ENCODE data around the gene DAGLA. TPM values are rescaled to one million over a fixed set of nuclear protein-coding genes. Genes with fewer than 3 reads are reported as not detected.

DAGLA gene
- total RNA-seq, 4 donors from 2014 or later, result 11.9 to 31.4 (median 17.0) TPM

DNA sequence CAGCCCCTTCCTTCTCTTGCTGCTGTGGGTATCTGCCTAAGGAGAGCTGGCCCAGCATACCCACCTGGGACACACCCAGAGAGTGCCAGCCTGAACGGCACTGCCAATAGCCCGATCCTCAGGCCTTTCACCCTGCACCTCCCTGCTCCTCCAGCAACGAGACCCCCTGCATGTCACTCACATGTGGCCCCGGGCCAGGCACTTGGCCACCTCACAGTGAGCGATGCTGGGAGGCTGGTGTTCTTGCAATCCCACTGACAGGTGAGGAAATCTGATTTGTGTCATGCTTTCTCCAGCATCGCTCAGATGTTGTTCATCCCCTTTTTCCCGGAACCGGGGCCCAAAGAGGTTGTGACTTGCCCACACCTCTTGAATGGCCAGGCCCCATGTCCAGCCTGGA is 20.5 kb downstream of the DAGLA start:
- no peak for DNase-seq
- 70 to 83% methylated on average over 2 to 8 of the region's 8 CpGs for WGBS, 2 donors (ENCODE audit: low coverage in 1 of 2)
- in situ Hi-C loops (cut with MboI; ENCODE audit: low pct_ligation_motif_present in 1 of 4, low pct_unique_long_range_greater_than_20kb in 1 of 4, low sequenced_read_pairs in 3 of 4), result no loop called here
- Histone ChIP-seq H3K4me1 (peaks cover 45 to 60% (median 57%) of the 10 kb centered on the region in 4 donors), H3K36me3 (no peaks in the 10 kb centered on the region), H3K9me3 (no peaks in the 10 kb centered on the region), H3K27ac (peak overlapping the region; percentile 80 to 97 (median 85)), H3K4me3 (no peak overlapping the region), H3K27me3 (no peaks in the 10 kb centered on the region)
- TF ChIP-seq POLR2A (IDR thresholded peaks at IDR 0.05) (no peak), POLR2AphosphoS5 (IDR thresholded peaks at IDR 0.05) (no peak), EP300 (IDR thresholded peaks at IDR 0.05; ENCODE audit: low read depth) (no peak)
- TF ChIP-seq, protein P1, sequence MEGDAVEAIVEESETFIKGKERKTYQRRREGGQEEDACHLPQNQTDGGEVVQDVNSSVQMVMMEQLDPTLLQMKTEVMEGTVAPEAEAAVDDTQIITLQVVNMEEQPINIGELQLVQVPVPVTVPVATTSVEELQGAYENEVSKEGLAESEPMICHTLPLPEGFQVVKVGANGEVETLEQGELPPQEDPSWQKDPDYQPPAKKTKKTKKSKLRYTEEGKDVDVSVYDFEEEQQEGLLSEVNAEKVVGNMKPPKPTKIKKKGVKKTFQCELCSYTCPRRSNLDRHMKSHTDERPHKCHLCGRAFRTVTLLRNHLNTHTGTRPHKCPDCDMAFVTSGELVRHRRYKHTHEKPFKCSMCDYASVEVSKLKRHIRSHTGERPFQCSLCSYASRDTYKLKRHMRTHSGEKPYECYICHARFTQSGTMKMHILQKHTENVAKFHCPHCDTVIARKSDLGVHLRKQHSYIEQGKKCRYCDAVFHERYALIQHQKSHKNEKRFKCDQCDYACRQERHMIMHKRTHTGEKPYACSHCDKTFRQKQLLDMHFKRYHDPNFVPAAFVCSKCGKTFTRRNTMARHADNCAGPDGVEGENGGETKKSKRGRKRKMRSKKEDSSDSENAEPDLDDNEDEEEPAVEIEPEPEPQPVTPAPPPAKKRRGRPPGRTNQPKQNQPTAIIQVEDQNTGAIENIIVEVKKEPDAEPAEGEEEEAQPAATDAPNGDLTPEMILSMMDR (IDR thresholded peaks at IDR 0.05), result no peak
- intact Hi-C loops (cut with DNase I; ENCODE audit: low total_unique reads), result no loop called here

DNA sequence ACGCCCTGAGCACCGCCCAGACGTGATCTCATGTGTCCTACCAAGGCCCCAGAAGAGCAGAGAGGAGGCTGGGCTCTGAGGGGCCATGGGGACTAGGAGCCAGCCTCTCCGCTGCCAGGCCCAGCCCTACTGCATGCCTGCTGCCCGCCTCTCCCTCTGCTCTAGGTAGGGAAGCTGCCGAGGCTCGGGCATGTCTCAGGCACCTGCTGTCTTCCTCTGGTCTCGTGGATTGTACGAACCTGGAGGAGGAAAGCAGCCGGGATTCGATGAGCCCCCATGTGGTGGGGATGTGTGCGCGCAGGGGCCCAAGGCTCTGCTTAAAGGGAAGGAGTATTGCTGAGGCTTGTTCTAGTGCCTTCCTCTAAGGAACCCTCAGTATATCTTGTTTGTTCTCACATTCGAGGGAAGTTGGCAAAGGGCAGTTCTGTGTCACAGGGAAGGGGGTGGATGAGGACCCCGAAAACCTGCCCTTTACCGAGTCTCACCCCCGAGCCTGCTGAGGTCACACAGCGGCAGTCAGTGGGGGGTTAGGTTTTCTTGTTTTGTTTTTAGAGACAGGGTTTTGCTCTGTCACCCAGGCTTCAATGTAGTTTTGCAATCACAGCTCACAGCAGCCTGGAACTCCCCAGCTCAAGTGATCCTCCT is 21.2 kb downstream of the DAGLA start:
- 41% methylated on average over 18 of the region's 18 CpGs; no CpG with 5 or more reads in 1 of the 2 donors for WGBS, 2 donors (ENCODE audit: low coverage in 1 of 2)
- no peaks in the 10 kb centered on the region for H3K27me3 ChIP-seq
- intact Hi-C loops (cut with DNase I; ENCODE audit: low total_unique reads) (no loop called here), in situ Hi-C loops (cut with MboI; ENCODE audit: low pct_ligation_motif_present in 1 of 4, low pct_unique_long_range_greater_than_20kb in 1 of 4, low sequenced_read_pairs in 3 of 4) (no loop called here)
- TF ChIP-seq, protein P1 (IDR thresholded peaks at IDR 0.05), result peak in 4 of 5 experiments; percentile 20 to 52 (median 36)
- TF ChIP-seq POLR2A (IDR thresholded peaks at IDR 0.05), result no peak
- H3K4me1 ChIP-seq, result peaks cover 39 to 55% (median 51%) of the 10 kb centered on the region in 4 donors
- H3K9me3 ChIP-seq, result no peaks in the 10 kb centered on the region
- H3K27ac ChIP-seq, result peak overlapping the region; percentile 80 to 97 (median 85)
- H3K4me3 ChIP-seq, result no peak overlapping the region
- no peaks in the 10 kb centered on the region for H3K36me3 ChIP-seq
- peak; percentile 48 for DNase-seq

DNA sequence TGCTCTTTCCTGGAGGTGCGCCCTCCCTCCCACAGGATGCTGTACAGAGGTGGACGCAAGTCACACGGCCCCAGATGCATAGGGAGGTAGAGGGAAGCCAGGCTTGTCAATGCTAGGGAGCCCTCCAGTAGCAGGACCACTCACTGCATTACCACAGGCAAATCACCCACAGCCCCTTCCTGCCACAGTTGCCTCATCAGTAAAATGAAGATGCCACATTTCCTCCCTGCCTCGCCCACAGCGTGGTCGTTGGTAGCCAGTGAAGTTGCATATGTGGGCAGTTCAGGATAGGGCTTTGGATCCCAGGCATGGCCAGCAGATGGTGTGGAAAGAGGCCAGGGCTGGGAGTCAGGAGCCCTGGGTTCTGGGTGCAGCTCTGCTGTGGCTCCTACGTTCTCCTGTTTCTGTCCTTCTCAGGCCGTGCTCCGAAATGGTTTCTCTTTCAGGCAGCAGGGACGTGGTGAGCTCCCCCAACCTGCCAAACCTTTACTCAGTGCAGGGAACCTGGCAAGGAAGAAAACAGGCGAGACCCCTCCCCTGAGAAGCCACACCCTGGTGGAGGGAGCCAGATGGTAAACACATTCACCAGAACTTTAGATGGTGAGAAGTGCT is 22.6 kb downstream of the DAGLA start:
- Histone ChIP-seq H3K9me3 (no peaks in the 10 kb centered on the region), H3K27ac (no peak overlapping the region), H3K4me1 (peaks cover 29 to 55% (median 49%) of the 10 kb centered on the region in 4 donors), H3K27me3 (no peaks in the 10 kb centered on the region), H3K4me3 (no peak overlapping the region), H3K36me3 (no peaks in the 10 kb centered on the region)
- TF ChIP-seq POLR2A (IDR thresholded peaks at IDR 0.05) (no peak), POLR2AphosphoS5 (IDR thresholded peaks at IDR 0.05) (no peak), EP300 (IDR thresholded peaks at IDR 0.05; ENCODE audit: low read depth) (no peak)
- TF ChIP-seq, protein P1 (IDR thresholded peaks at IDR 0.05), result no peak
- 65% methylated on average over 11 of the region's 11 CpGs; no CpG with 5 or more reads in 1 of the 2 donors for WGBS, 2 donors (ENCODE audit: low coverage in 1 of 2)
- DNase-seq, result no peak
- in situ Hi-C loops (cut with MboI; ENCODE audit: low pct_ligation_motif_present in 1 of 4, low pct_unique_long_range_greater_than_20kb in 1 of 4, low sequenced_read_pairs in 3 of 4) (no loop called here), intact Hi-C loops (cut with DNase I; ENCODE audit: low total_unique reads) (no loop called here)

DNA sequence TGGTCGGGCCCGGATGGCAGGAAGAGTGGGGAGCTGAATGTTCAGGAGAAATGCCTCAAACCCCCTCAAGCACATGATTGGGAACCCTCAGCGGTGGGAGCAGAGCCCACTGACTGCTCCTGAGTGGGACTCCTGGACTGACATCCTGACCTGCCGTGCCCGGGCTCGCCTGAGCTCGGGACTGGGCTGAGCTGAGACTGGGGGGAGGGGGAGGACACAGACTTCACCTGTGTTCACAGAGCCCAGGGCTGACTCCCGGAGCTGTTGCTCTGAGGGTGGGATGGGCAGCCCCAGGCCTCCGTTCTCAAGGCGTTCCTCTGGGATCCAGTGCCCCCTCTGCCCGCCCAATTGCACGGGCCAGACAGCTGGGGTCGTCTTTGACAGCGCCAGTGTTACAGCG is 24.6 kb downstream of the DAGLA start:
- no peaks in the 10 kb centered on the region for H3K27me3 ChIP-seq

More for the DNA sequence above, 24.6 kb downstream of the DAGLA start:
- Histone ChIP-seq H3K4me1 (peaks cover 13 to 39% (median 32%) of the 10 kb centered on the region in 4 donors), H3K9me3 (no peaks in the 10 kb centered on the region), H3K36me3 (no peaks in the 10 kb centered on the region), H3K27ac (no peak overlapping the region), H3K4me3 (no peak overlapping the region)
- WGBS, 2 donors (ENCODE audit: low coverage in 1 of 2), result 83 to 100% methylated on average over 5 to 15 of the region's 15 CpGs
- TF ChIP-seq POLR2AphosphoS5 (IDR thresholded peaks at IDR 0.05), result no peak
- TF ChIP-seq, protein P1 (IDR thresholded peaks at IDR 0.05), result no peak
- no peak for TF ChIP-seq POLR2A (IDR thresholded peaks at IDR 0.05)
- TF ChIP-seq EP300 (IDR thresholded peaks at IDR 0.05; ENCODE audit: low read depth), result no peak
- in situ Hi-C loops (cut with MboI; ENCODE audit: low pct_ligation_motif_present in 1 of 4, low pct_unique_long_range_greater_than_20kb in 1 of 4, low sequenced_read_pairs in 3 of 4), result no loop called here
- no peak for DNase-seq
- intact Hi-C loops (cut with DNase I; ENCODE audit: low total_unique reads), result no loop called here
